Bronchial epithelial cell (primary cell): ENCODE measurements around the gene CXCL3. TPM values are rescaled to one million over a fixed set of nuclear protein-coding genes. Genes with fewer than 3 reads are reported as not detected.

Experiments
- DNase-seq: peaks from one replicate; pipeline ENCODE4 v3.0.0-alpha.2; 2010; ENCODE audit warnings: low read depth
- FAIRE-seq: peaks from 2 replicates; lab custom pipeline; 2011; peaks lifted over from hg19 to GRCh38; lab: Jason Lieb, UNC
- H3K27me3 ChIP-seq: 2 replicates; pipeline ENCODE4 v1.5.1; 2011; ENCODE audit warnings: low read length; ENCODE audit not compliant: control insufficient read depth, insufficient read depth
- H3K36me3 ChIP-seq: 2 replicates; pipeline ENCODE4 v1.5.1; 2011; ENCODE audit warnings: low read length; ENCODE audit not compliant: control insufficient read depth, insufficient read depth
- H3K4me3 ChIP-seq: 2 replicates; pipeline ENCODE4 v1.5.1; 2011; ENCODE audit warnings: mild to moderate bottlenecking, low read depth, low read length, control low read depth
- total RNA-seq: library from RNA; depleted of rRNA; stranded (reverse); fragments of >200 nt; gene quantifications from 2 replicates; pipeline ENCODE4 v1.2.1, GENCODE V29; 2014
- TF ChIP-seq, protein P1 (sequence below): IDR thresholded peaks from 2 replicates; pipeline ENCODE4 v1.5.1; 2011; ENCODE audit warnings: mild to moderate bottlenecking, moderate library complexity, low read length, control low read depth, inconsistent platforms; ENCODE audit not compliant: insufficient read depth, severe bottlenecking

Gene CXCL3
- total RNA-seq, 1 donor from 2014 or later = 0.26 TPM

DNA sequence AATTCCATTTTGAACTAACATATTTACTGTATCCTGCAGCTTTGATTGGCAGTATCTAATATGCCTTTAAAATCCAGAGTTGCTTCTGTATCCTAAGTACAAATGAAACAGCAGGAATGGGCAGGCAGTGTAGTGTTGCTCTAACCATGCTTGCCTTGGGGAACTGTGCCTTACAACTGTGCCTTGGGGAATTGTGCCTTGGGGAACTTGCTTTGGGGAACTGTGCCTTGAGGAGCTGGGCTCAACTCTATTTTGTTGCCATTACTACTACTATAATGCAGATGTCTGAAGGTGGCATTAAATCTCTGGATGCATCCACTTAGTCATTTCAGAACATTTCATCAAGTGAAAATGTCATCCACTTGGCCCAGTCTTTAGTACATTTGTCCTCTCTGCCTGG lies 6.9 kb downstream of the CXCL3 start:
- Histone ChIP-seq H3K36me3 (no peaks in the 10 kb centered on the region), H3K27me3 (no peaks in the 10 kb centered on the region), H3K4me3 (no peak overlapping the region)
- no peak for DNase-seq
- TF ChIP-seq, protein P1, sequence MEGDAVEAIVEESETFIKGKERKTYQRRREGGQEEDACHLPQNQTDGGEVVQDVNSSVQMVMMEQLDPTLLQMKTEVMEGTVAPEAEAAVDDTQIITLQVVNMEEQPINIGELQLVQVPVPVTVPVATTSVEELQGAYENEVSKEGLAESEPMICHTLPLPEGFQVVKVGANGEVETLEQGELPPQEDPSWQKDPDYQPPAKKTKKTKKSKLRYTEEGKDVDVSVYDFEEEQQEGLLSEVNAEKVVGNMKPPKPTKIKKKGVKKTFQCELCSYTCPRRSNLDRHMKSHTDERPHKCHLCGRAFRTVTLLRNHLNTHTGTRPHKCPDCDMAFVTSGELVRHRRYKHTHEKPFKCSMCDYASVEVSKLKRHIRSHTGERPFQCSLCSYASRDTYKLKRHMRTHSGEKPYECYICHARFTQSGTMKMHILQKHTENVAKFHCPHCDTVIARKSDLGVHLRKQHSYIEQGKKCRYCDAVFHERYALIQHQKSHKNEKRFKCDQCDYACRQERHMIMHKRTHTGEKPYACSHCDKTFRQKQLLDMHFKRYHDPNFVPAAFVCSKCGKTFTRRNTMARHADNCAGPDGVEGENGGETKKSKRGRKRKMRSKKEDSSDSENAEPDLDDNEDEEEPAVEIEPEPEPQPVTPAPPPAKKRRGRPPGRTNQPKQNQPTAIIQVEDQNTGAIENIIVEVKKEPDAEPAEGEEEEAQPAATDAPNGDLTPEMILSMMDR = no peak
- FAIRE-seq = peak; percentile 7

DNA sequence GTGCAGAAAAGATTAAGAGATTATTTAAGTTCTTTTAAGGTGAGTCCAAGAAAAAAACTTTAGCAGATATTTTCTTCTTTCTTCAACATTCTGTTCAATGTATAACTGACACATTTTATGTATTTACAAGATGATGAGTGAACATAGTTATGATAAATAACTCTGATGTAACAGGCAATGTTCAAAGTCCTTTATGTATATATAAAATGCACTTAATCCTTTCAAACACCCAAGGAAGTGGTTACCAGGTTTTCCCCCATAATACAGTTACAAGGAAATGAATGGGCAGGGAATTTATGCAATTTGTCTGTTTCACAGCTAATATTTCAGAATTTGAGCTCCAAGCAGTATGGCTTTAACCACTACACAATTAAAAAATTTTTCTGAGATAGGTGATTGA lies 8.2 kb downstream of the CXCL3 start:
- Histone ChIP-seq H3K4me3 (no peak overlapping the region), H3K36me3 (no peaks in the 10 kb centered on the region), H3K27me3 (no peaks in the 10 kb centered on the region)
- TF ChIP-seq, protein P1 = no peak
- DNase-seq = no peak
- no peak for FAIRE-seq

DNA sequence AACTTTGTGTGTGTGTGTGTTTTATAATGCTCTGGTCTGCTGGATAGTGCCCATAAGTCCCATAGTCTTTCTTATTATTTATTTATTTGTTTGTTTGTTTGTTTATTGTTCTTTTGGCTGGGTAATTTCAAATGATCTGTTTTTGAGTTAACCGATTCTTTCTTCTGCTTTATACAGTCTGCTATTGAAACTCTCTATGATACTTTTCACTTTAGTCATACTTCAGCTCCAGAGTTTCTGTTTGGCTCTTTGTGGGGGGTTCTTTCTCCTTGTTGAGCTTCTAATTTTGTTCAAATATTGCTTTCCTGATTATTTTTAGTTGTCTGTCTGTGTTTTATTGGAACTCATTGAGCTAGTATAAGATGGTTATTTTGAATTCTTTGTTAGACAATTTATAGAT lies 10.0 kb downstream of the CXCL3 start:
- H3K4me3 ChIP-seq = no peak overlapping the region
- no peaks in the 10 kb centered on the region for H3K27me3 ChIP-seq
- TF ChIP-seq, protein P1 = no peak
- FAIRE-seq (no peak), DNase-seq (no peak)
- no peaks in the 10 kb centered on the region for H3K36me3 ChIP-seq

DNA sequence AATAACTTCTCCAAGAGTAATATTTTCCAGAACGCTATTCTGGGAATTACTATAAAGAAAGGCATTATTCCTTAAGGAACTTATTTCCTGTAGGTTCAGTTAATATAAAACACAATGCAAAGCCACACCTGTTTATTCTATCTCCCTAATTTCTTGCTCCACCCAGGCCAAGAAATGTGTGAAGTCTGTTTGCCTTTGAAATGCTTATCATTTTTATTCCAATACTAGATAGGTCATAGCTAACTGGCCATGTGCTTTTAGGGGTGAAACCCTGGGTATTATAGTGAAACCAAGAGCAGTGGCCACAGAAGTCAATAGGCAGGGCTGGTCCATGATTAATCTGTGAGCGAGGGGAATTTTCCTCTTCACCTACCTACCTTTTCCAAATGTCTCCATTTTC lies 14.8 kb downstream of the CXCL3 start:
- no peak for FAIRE-seq

DNA sequence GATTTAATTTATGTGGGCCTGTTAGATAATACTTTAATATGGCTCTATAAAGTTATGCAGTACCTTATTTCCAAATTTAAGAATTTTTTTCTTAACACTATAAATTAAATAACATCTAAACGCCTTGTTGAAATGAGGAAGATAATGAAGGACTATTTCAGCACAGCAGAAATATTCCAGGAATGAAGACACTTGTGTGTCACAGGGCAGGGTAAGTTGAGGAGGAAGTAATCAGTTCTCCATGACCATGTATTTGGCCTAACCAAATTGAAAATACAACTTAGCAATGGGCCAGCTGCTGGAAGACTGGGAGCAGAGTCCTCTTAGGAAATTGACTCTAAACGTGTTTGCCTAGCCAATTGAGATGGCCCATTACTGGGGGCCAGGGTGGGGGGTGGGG lies 16.9 kb downstream of the CXCL3 start:
- TF ChIP-seq, protein P1 = no peak
- Histone ChIP-seq H3K4me3 (no peak overlapping the region), H3K27me3 (no peaks in the 10 kb centered on the region), H3K36me3 (no peaks in the 10 kb centered on the region)
- DNase-seq = no peak
- FAIRE-seq = no peak

More for the DNA sequence above, 14.8 kb downstream of the CXCL3 start:
- H3K36me3 ChIP-seq = no peaks in the 10 kb centered on the region
- no peak overlapping the region for H3K4me3 ChIP-seq
- no peak for DNase-seq
- no peaks in the 10 kb centered on the region for H3K27me3 ChIP-seq
- TF ChIP-seq, protein P1 = no peak

DNA sequence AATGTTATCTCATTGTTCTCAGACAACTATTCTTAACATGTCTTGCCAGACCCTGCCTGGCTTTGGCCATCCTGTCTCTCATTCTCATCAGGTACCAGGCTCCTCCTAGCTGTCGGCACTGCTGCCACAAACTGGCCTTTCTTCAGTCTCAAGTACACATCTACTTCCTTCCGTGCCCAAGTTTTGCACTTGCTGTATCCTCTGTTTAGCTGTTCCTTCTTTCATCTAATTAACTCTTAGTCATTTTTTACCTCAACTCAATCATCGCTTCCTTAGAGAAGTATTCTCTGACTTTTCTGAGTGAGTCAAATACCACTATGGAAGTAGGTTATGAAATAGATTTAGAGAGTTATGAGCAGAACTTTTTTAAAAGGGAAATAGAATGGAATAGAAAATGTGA lies 19.7 kb downstream of the CXCL3 start:
- Histone ChIP-seq H3K27me3 (no peaks in the 10 kb centered on the region), H3K36me3 (no peaks in the 10 kb centered on the region), H3K4me3 (no peak overlapping the region)
- DNase-seq = peak; percentile 73
- FAIRE-seq = no peak
- TF ChIP-seq, protein P1 = no peak
